GM18511 (cell line): Measurements from ENCODE around the gene CYP4B1.
"Not testable (repeated sequence)": the region's sequence is repeated elsewhere in the genome, so short reads cannot be mapped to it uniquely, and the experiment has no call there.

Source experiments
- ATAC-seq: cut with Tn5 transposase; IDR thresholded peaks from one replicate; pipeline ENCODE4 v1.9.1; 2021; ENCODE audit warnings: mild to moderate bottlenecking, moderate library complexity; ENCODE audit not compliant: unreplicated experiment

Gene CYP4B1

GRCh38 chr1:46812996-46813857 lies 14.4 kb downstream of the CYP4B1 start:
- ATAC-seq: no peak

DNA sequence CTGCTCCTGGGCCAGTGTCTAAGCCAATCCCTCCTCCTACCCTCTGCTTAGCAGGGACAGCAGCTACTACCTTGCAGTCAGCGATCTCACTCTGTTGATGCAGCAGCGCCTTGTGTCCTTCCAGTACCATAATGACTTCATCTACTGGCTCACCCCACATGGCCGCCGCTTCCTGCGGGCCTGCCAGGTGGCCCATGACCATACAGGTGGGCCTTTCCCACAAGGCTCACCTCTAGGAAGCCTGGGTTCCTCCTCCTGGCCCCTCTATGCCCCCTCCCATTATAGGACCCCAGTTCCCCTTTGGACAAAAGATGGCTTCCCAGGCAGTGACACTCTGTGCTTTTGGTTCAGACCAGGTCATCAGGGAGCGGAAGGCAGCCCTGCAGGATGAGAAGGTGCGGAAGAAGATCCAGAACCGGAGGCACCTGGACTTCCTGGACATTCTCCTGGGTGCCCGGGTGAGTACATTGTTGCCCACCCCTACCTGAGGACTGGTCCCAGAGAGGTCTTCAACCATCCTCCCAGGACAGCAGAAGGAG lies 15.1 kb downstream of the CYP4B1 start:
- ATAC-seq: no peak

DNA sequence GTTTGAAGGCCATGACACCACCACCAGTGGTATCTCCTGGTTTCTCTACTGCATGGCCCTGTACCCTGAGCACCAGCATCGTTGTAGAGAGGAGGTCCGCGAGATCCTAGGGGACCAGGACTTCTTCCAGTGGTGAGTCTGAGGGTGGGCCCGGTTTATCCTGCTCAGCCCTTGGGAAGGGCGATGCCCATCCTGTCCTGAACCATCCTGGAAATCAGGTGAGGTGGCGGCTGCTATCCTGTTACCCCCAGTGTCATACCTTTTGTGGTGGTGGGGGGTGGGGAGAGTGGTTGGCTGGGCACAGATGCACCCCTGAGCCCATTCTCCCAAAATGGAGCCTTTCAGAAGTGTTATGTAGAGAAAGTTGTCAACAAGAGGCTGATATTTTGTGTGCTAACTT lies 16.3 kb downstream of the CYP4B1 start:
- ATAC-seq: no peak

DNA sequence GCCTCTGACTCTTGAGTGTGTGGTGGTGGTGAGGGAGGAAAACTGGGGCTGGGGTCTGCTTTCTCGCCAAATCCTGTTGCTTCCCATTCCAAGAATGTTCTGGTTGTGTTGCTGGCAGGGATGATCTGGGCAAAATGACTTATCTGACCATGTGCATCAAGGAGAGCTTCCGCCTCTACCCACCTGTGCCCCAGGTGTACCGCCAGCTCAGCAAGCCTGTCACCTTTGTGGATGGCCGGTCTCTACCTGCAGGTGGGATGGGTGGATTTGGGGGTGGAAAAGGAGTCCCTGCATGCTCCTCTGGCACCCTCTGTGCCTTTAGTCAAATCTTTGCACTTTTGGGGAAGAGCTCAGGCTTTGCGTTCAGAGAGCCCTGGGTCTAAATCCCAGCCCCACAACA lies 18.1 kb downstream of the CYP4B1 start:
- ATAC-seq: no peak

- ATAC-seq: no peak
Measured at GRCh38 chr1:46817814-46818213, 19.0 kb downstream of the CYP4B1 start.

DNA sequence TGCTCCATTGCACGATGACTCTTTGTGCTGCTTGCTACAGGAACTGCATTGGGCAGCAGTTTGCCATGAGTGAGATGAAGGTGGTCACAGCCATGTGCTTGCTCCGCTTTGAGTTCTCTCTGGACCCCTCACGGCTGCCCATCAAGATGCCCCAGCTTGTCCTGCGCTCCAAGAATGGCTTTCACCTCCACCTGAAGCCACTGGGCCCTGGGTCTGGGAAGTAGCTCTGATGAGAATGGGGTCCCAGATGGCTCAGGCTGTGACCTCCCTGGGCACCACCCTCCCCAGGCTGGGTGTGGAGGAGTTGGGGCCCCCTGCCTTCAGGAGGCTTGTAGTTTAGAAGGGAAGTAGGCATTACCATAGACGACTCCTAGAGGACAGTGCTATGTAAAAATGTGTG lies 19.7 kb downstream of the CYP4B1 start:
- ATAC-seq: no peak

GRCh38 chr1:46819335-46819734 lies 20.5 kb downstream of the CYP4B1 start:
- ATAC-seq: no peak

- no peak for ATAC-seq
Measured at GRCh38 chr1:46820076-46820475, 21.2 kb downstream of the CYP4B1 start.

DNA sequence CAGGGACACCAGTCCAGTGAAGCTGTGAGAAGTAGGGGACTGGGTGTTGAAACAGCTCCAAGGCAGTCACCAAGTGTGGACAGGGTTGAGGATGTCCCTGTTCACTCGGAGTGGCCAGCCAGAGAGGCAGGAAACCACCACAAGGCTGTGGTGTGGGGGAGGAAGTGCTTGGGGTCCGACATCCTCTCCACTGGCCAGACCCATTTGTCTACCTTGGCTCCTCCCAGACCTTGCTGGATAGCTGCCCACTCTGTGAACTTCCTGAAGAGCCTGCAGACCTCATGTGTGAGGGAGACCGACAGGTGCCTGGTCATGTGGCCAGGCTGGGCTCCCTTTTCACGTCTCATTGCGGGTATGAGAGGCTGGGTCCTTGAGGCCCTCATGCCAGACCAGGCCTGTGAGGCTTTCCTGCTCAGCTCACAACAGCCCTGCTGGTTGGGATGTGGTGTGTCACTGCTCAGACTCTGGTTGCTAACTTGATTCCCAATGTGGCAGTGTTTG lies 21.8 kb downstream of the CYP4B1 start:
- no peak for ATAC-seq

- no peak for ATAC-seq
Measured at GRCh38 chr1:46822248-46822826, 23.5 kb downstream of the CYP4B1 start.

- no peak for ATAC-seq
Measured at GRCh38 chr1:46823151-46823550, 24.3 kb downstream of the CYP4B1 start.

DNA sequence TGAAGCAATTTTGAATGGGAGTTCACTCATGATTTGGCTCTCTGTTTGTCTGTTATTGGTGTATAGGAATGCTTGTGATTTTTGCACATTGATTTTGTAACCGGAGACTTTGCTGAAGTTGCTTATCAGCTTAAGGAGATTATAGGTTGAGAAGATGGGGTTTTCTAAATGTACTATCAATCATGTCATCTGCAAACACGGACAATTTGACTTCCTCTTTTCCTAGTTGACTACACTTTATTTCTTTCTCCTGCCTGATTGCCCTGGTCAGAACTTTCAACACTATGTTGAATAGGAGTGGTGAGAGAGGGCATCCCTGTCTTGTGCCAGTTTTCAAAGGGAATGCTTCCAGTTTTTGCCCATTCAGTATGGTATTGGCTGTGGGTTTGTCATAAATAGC lies 28.0 kb downstream of the CYP4B1 start:
- ATAC-seq: not testable (repeated sequence)

DNA sequence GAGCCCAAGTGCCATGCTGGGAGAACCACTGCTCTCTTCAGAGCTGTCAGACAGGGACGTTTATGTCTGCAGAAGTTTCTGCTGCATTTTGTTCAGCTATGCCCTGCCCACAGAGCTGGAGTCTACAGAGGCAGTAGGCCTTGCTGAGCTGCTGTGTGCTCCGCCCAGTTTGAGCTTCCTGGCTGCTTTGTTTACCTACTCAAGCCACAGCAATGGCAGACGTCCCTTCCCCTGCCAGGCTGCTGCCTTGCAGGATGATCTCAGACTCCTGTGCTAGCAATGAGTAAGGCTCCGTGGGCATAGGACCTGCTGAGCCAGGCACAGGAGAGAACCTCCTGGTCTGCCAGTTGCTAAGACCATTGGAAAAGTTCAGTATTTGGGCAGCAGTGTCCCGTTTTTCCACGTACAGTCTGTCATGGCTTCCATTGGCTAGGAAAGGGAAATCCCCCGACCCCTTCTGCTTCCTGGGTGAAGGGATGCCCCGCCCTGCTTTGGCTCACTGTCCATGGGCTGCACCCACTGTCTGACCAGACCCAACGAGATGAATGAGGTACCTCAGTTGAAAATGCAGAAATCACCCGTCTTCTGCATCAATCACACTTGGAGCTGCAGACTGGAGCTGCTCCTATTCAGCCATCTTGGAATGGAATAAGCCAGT lies 31.9 kb downstream of the CYP4B1 start:
- no peak for ATAC-seq

DNA sequence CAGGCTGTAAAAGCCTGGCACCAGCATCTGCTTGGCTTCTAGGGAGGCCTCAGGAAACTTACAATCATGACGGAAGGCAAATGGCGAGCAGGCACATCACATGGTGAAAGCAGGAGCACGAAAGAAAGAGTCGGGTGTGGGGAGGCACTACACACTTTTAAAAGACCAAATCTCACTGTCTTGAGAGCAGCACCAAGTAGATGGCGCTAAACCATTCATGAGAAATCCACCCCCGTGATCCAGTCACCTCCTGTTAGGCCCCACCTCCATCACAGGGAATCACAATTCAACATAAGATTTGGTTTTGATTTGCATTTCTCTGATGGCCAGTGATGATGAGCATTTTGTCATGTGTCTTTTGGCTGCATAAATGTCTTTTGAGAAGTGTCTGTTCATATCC lies 36.6 kb downstream of the CYP4B1 start:
- ATAC-seq: not testable (repeated sequence)

GRCh38 chr1:46846386-46846785 lies 47.5 kb downstream of the CYP4B1 start:
- ATAC-seq: not testable (repeated sequence)

GRCh38 chr1:46857660-46858065 lies 58.8 kb downstream of the CYP4B1 start:
- ATAC-seq: not testable (repeated sequence)

- ATAC-seq: no peak
Measured at GRCh38 chr1:46862348-46862747, 63.5 kb downstream of the CYP4B1 start.
